Testis (tissue), 5 donors: ENCODE data around the gene SCGB3A2. TPM values are rescaled to one million over a fixed set of nuclear protein-coding genes. Genes with fewer than 3 reads are reported as not detected.

Experiments
- DNase-seq: peaks from one replicate; pipeline ENCODE4 v3.0.0-alpha.2; 2019
- H3K27ac ChIP-seq, 2 donors: fragments of 200-600 bp; sonication (generic); one replicate each; pipeline ENCODE4 v1.5.1; 2019
- H3K27me3 ChIP-seq: fragments of 200-600 bp; sonication (generic); one replicate; pipeline ENCODE4 v1.5.1; 2019
- H3K36me3 ChIP-seq: fragments of 200-600 bp; sonication (generic); one replicate; pipeline ENCODE4 v1.5.1; 2017; ENCODE audit warnings: low read depth; ENCODE audit errors: missing control alignments
- H3K4me1 ChIP-seq: fragments of 200-600 bp; sonication (generic); one replicate; pipeline ENCODE4 v1.5.1; 2019
- H3K4me3 ChIP-seq, 2 donors: fragments of 200-600 bp; sonication (generic); one replicate each; pipeline ENCODE4 v1.5.1; 2017 to 2019
- H3K9me3 ChIP-seq: fragments of 200-600 bp; sonication (generic); one replicate; pipeline ENCODE4 v1.5.1; 2017
- POLR2A ChIP-seq: fragments of 450-650 bp; IDR thresholded peaks from one replicate; pipeline ENCODE4 v1.6.1; 2017; ENCODE audit warnings: antibody characterized with exemption, mild to moderate bottlenecking, moderate library complexity
- WGBS, 2 donors: methylation state at CpG; one replicate each; pipeline ENCODE4 v1.1.5; 2018; 5-methylcytosine and 5-hydroxymethylcytosine counted together
- intact Hi-C: fragments of 100-400 bp; cut with DNase I; formaldehyde crosslinking; loops from one replicate; pipeline ENCODE4 v1.15.1; 2023; ENCODE audit warnings: low total_unique reads
- long read RNA-seq, 2 donors: transcript quantifications; one replicate each; lab custom pipeline, GENCODE V29; 2026
- polyA plus RNA-seq: library from polyadenylated mRNA; stranded (reverse); fragments of 350-450 nt; fragmentation: Illumina TruSeq; extraction: RNeasy Lipid Tissue Mini Kit (QIAGEN cat#74804); gene quantifications from one replicate; pipeline ENCODE4 v1.2.3, GENCODE V29; 2014; ENCODE audit warnings: low read depth, low replicate concordance; ENCODE audit not compliant: insufficient read depth
- total RNA-seq, 2 donors: library from RNA; depleted of rRNA; stranded (reverse); fragments of >200 nt; gene quantifications; one replicate each; pipeline ENCODE4 v1.2.3, GENCODE V29; 2016
- TF ChIP-seq, protein P1 (sequence below), 3 experiments: fragments of 450-650 bp in 2 of 3; fragments of 200-600 bp in 1 of 3; sonication (generic) in 1 of 3; IDR thresholded peaks; one replicate each; pipeline ENCODE4 v1.5.1; 2016 to 2019; ENCODE audit warnings: antibody characterized with exemption in 3 of 3, mild to moderate bottlenecking in 2 of 3, moderate library complexity in 1 of 3

The SCGB3A2 gene
- total RNA-seq: not detected
- polyA plus RNA-seq: not detected
- long read RNA-seq, donor 1: 0 reads
- long read RNA-seq, donor 2: 0 reads

DNA sequence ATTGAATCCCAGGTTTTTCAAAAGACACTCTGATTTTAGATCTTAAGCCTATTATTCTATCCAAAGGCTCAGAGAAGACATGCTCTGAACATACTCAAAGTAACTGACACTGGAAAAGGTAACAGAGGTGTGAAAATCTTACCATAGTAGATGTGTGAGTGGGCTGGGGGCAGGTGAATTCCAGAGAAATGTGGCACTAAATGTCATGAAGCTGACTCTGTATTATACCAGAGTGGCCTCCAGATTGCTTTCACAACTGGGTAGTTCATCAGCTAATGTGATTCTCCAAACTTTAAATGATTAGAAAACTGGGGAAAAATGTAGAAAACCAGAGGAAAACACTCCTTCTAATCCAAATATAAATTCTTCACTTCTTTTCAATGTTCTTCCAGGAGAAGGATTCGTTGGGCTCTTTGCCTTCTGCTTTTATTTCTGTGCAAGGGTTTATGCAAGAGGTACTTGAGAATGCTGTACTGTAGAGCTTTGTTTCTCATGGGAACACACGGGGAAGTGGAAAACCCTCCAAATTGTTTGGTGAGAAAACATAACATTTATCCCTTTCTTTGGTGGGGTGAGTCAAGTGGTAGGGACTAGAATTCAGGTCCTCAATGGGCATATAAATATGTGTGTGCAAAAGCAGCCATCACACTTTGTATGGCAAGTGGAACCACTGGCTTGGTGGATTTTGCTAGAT is at the start of gene SCGB3A2:
Gene SCGB3A2 (plus strand): TSS at position 646 of the 694 bp plus-strand sequence. CDS start 93 bp downstream, outside the sequence.
- Histone ChIP-seq H3K4me1 (no peaks in the 10 kb centered on the region), H3K9me3 (no peaks in the 10 kb centered on the region), H3K36me3 (no peaks in the 10 kb centered on the region), H3K4me3 (no peak within 1 kb of the TSS), H3K27ac (no peak within 1 kb of the TSS), H3K27me3 (no peaks in the 10 kb centered on the region)
- TF ChIP-seq, protein P1, sequence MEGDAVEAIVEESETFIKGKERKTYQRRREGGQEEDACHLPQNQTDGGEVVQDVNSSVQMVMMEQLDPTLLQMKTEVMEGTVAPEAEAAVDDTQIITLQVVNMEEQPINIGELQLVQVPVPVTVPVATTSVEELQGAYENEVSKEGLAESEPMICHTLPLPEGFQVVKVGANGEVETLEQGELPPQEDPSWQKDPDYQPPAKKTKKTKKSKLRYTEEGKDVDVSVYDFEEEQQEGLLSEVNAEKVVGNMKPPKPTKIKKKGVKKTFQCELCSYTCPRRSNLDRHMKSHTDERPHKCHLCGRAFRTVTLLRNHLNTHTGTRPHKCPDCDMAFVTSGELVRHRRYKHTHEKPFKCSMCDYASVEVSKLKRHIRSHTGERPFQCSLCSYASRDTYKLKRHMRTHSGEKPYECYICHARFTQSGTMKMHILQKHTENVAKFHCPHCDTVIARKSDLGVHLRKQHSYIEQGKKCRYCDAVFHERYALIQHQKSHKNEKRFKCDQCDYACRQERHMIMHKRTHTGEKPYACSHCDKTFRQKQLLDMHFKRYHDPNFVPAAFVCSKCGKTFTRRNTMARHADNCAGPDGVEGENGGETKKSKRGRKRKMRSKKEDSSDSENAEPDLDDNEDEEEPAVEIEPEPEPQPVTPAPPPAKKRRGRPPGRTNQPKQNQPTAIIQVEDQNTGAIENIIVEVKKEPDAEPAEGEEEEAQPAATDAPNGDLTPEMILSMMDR (IDR thresholded peaks at IDR 0.05): no peak
- no peak for TF ChIP-seq POLR2A
- intact Hi-C loops: no loop called here
- 71 to 82% methylated on average over 2 of the region's 2 CpGs for WGBS, 2 donors
- no peak for DNase-seq

GRCh38 chr5:147830035-147830434 is 48.5 kb upstream of the SCGB3A2 start:
- H3K4me1 ChIP-seq: no peaks in the 10 kb centered on the region
- TF ChIP-seq POLR2A: no peak
- TF ChIP-seq, protein P1 (IDR thresholded peaks at IDR 0.05): no peak
- H3K4me3 ChIP-seq: no peak overlapping the region
- no peaks in the 10 kb centered on the region for H3K9me3 ChIP-seq
- intact Hi-C loops: no loop called here
- no peaks in the 10 kb centered on the region for H3K27me3 ChIP-seq
- no peak overlapping the region for H3K27ac ChIP-seq
- H3K36me3 ChIP-seq: no peaks in the 10 kb centered on the region
- DNase-seq: no peak

DNA sequence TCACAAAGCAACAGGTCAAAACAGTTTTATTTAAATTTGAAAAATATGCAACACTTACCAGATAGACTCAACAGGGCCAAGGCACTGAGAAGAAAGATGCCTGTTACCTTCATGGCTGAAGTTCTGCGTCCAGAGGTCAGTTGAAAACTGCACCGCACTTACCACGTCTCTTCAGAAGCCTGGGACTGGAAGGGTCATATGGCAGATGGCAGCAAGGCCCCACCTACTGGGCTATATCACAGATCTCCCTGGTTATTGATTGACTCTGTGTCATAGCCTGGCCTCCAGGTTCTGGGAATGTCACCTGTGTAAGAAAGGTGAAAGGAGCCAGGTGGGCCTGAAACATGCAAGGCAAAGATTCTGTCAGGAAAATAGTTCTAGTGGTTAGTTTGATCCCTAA is 47.0 kb upstream of the SCGB3A2 start, which contains the start of gene SPINK1:
Gene SPINK1 (minus strand): TSS at position 207 of the 400 bp plus-strand sequence. CDS start 94 bp downstream, at position 113.
- no peaks in the 10 kb centered on the region for H3K36me3 ChIP-seq
- no peak within 1 kb of the TSS for H3K4me3 ChIP-seq
- H3K27ac ChIP-seq: no peak within 1 kb of the TSS
- intact Hi-C loops: no loop called here
- H3K9me3 ChIP-seq: no peaks in the 10 kb centered on the region
- no peak for DNase-seq
- no peak for TF ChIP-seq POLR2A
- TF ChIP-seq, protein P1 (IDR thresholded peaks at IDR 0.05): no peak
- no peaks in the 10 kb centered on the region for H3K4me1 ChIP-seq
- 89 to 95% methylated on average over 3 of the region's 3 CpGs for WGBS, 2 donors
- no peaks in the 10 kb centered on the region for H3K27me3 ChIP-seq

GRCh38 chr5:147832541-147832940 is 46.0 kb upstream of the SCGB3A2 start:
- Histone ChIP-seq H3K4me3 (no peak overlapping the region), H3K36me3 (no peaks in the 10 kb centered on the region), H3K9me3 (no peaks in the 10 kb centered on the region), H3K27me3 (no peaks in the 10 kb centered on the region), H3K4me1 (no peaks in the 10 kb centered on the region), H3K27ac (no peak overlapping the region)
- TF ChIP-seq POLR2A: no peak
- TF ChIP-seq, protein P1 (IDR thresholded peaks at IDR 0.05): no peak
- WGBS, 2 donors: 68% methylated on average over 1 of the region's 1 CpG
- DNase-seq: no peak
- intact Hi-C loops: no loop called here

DNA sequence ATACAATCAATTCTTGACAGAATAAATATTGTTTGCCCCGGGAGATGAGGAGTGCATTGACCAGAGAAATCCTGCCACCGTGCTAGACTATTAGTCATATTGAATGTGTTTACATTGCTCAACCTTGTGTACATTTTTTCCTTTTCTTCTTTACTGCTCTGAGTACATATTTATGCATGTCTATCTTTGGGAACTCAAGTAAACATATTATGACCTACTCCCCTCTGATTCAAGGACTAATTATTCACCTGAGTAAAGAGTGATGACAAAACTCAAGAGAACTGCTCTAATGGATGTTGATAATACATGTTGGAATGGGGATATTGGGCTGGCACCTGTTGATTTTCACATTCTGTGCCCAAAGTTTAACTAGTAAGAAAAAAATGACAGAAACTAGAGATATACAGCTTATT is 43.1 kb upstream of the SCGB3A2 start:
- H3K27me3 ChIP-seq: no peaks in the 10 kb centered on the region
- no peak overlapping the region for H3K4me3 ChIP-seq
- no peaks in the 10 kb centered on the region for H3K36me3 ChIP-seq
- DNase-seq: no peak
- no peaks in the 10 kb centered on the region for H3K9me3 ChIP-seq
- no peaks in the 10 kb centered on the region for H3K4me1 ChIP-seq
- TF ChIP-seq, protein P1 (IDR thresholded peaks at IDR 0.05): no peak
- no peak for TF ChIP-seq POLR2A
- 86 to 92% methylated on average over 2 of the region's 2 CpGs for WGBS, 2 donors
- intact Hi-C loops: no loop called here
- H3K27ac ChIP-seq: no peak overlapping the region
